HL-60 (cell line): ENCODE data around the gene MKS1.

ENCODE experiments used
- DNase-seq, 2 experiments: peaks; one replicate each; pipeline ENCODE4 v3.0.0-alpha.2; 2010 to 2020; ENCODE audit warnings: low read depth in 1 of 2, low spot score in 1 of 2
- H3K27ac ChIP-seq: fragments of 250-450 bp; sonication (Bioruptor Pico); replicated peaks from 2 replicates; pipeline ENCODE4 v1.5.1; 2020; ENCODE audit warnings: mild to moderate bottlenecking, moderate library complexity
- H3K27me3 ChIP-seq: fragments of 250-450 bp; sonication (Bioruptor Pico); 2 replicates; pipeline ENCODE4 v1.5.1; 2021; ENCODE audit warnings: mild to moderate bottlenecking, moderate library complexity; ENCODE audit not compliant: insufficient read depth, poor library complexity, severe bottlenecking
- H3K4me3 ChIP-seq: replicated peaks from 2 replicates; pipeline ENCODE4 v1.5.1; 2011; ENCODE audit warnings: mild to moderate bottlenecking, control low read depth, low read length; ENCODE audit not compliant: insufficient read depth
- CTCF ChIP-seq: IDR thresholded peaks from one replicate; pipeline ENCODE4 v1.5.1; 2011; ENCODE audit warnings: low read length, control low read depth, inconsistent platforms; ENCODE audit not compliant: insufficient read depth
- GABPA ChIP-seq: IDR thresholded peaks from 2 replicates; pipeline ENCODE4 v1.6.1; 2012; ENCODE audit warnings: low read depth
- POLR2AphosphoS5 ChIP-seq: IDR thresholded peaks from 2 replicates; pipeline ENCODE4 v1.6.1; 2012; ENCODE audit warnings: low read depth
- SPI1 ChIP-seq: IDR thresholded peaks from 2 replicates; pipeline ENCODE4 v1.6.1; 2012; ENCODE audit warnings: low read depth, mild to moderate bottlenecking, borderline replicate concordance
- TF ChIP-seq, protein P1 (sequence below): IDR thresholded peaks from 2 replicates; pipeline ENCODE4 v1.6.1; 2012; ENCODE audit warnings: low read depth; ENCODE audit not compliant: insufficient replicate concordance

Gene MKS1

GRCh38 chr17:58204796-58205195 lies 14.3 kb downstream of the MKS1 start:
- Histone ChIP-seq H3K27ac (no peak overlapping the region), H3K4me3 (no peak overlapping the region), H3K27me3 (no peaks in the 10 kb centered on the region)
- TF ChIP-seq, protein P1, sequence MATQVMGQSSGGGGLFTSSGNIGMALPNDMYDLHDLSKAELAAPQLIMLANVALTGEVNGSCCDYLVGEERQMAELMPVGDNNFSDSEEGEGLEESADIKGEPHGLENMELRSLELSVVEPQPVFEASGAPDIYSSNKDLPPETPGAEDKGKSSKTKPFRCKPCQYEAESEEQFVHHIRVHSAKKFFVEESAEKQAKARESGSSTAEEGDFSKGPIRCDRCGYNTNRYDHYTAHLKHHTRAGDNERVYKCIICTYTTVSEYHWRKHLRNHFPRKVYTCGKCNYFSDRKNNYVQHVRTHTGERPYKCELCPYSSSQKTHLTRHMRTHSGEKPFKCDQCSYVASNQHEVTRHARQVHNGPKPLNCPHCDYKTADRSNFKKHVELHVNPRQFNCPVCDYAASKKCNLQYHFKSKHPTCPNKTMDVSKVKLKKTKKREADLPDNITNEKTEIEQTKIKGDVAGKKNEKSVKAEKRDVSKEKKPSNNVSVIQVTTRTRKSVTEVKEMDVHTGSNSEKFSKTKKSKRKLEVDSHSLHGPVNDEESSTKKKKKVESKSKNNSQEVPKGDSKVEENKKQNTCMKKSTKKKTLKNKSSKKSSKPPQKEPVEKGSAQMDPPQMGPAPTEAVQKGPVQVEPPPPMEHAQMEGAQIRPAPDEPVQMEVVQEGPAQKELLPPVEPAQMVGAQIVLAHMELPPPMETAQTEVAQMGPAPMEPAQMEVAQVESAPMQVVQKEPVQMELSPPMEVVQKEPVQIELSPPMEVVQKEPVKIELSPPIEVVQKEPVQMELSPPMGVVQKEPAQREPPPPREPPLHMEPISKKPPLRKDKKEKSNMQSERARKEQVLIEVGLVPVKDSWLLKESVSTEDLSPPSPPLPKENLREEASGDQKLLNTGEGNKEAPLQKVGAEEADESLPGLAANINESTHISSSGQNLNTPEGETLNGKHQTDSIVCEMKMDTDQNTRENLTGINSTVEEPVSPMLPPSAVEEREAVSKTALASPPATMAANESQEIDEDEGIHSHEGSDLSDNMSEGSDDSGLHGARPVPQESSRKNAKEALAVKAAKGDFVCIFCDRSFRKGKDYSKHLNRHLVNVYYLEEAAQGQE = no peak
- TF ChIP-seq GABPA (no peak), POLR2AphosphoS5 (no peak)
- DNase-seq = no peak

- no peaks in the 10 kb centered on the region for H3K27me3 ChIP-seq
- H3K27ac ChIP-seq = no peak overlapping the region
- no peak for DNase-seq
- no peak for TF ChIP-seq CTCF
- TF ChIP-seq, protein P1 = no peak
- TF ChIP-seq POLR2AphosphoS5 = no peak
- TF ChIP-seq GABPA = no peak
- TF ChIP-seq SPI1 = no peak
- no peak overlapping the region for H3K4me3 ChIP-seq
Observed at GRCh38 chr17:58202859-58203258, 16.2 kb downstream of the MKS1 start.

DNA sequence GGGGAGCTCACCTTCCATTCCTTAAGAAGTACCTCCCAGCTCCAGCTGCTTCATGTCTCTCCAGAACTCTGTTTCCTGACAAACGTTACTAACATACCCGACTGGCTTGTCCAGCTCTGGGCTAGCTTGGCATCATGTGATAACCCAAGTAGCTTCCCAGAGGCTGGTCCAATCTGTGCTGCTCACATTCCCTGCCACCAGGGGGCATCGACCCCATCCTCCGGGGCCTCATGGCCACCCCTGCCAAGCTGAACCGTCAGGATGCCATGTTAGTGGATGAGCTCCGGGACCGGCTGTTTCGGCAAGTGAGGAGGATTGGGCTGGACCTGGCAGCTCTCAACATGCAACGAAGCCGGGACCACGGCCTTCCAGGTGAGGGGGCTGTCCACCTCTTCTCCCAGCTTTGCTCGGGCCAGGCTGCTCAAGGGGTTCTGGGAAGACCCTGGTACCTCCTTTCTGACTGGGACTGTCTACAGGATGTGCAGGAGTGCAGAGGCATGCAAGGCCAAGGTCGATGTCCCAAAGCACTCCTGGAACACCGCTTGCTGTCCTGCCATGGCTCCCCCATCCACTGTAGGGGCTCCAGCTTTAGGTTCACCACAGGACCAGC lies 18.9 kb downstream of the MKS1 start:
- no peaks in the 10 kb centered on the region for H3K27me3 ChIP-seq
- TF ChIP-seq, protein P1 = no peak
- TF ChIP-seq CTCF = peak; percentile 21
- no peak overlapping the region for H3K4me3 ChIP-seq
- no peak overlapping the region for H3K27ac ChIP-seq
- peak in 1 of 2 experiments; percentile 61 for DNase-seq

DNA sequence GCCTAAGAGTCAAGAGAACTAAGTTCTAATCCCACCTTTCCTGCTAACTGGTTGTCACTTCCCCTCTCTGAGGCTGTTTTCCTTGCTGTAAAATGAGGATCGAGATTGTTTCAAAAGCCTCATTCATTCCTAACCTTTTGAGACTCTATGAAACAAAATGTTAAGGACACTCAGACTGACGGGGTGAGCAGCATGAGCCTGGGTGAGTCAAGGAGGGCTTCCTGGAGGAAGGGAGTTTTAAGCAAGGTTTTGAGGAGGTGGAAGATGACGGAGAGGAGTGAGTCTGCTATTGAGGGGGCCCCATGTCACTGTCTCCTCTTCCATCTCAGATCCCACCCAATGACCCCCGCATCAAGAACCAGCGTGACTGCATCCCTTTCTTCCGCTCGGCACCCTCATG lies 22.4 kb downstream of the MKS1 start:
- TF ChIP-seq GABPA = no peak
- Histone ChIP-seq H3K27ac (no peak overlapping the region), H3K27me3 (no peaks in the 10 kb centered on the region), H3K4me3 (no peak overlapping the region)
- no peak for DNase-seq
